ENCODE data around the gene DOCK8. TPM values are rescaled to one million over a fixed set of nuclear protein-coding genes. Genes with fewer than 3 reads are reported as not detected.
A peak's percentile ranks its signal among the peaks of the same experiment; 100 is the strongest.

DOCK8 gene
- total and polyA plus RNA-seq, 2 experiments from 2014 or later = 0.94 to 1.2 TPM

- TF ChIP-seq ZNF462 (CRISPR knock-in tag; IDR thresholded peaks at IDR 0.05) = no peak
- TF ChIP-seq JUNB (IDR thresholded peaks at IDR 0.05; ENCODE audit: unreplicated experiment) = no peak
- no peak for TF ChIP-seq CREB1 (CRISPR knock-in tag; IDR thresholded peaks at IDR 0.05; ENCODE audit: low read depth)
- TF ChIP-seq CTCF (conservative IDR thresholded peaks at IDR 0.05; ENCODE audit: low read depth in 2 of 2) = no peak
Measured at GRCh38 chr9:289121-289520, 74.5 kb downstream of the DOCK8 start (continued).

GRCh38 chr9:292915-293314, 78.2 kb downstream of the DOCK8 start:
- no peak; the same call in 1 of the 3 replicates for ATAC-seq
- Mint-ChIP-seq H3K4me1 (no peaks in the 10 kb centered on the region), H3K27me3 (ENCODE audit: insufficient read depth, low read depth, poor library complexity) (peaks cover 3% of the 10 kb centered on the region), H3K4me3 (no peak overlapping the region), H3K9me3 (no peaks in the 10 kb centered on the region), H3K27ac (no peak overlapping the region), H3K36me3 (ENCODE audit: low read depth) (no peaks in the 10 kb centered on the region)
- Histone ChIP-seq H3K4me3 (no peak overlapping the region), H2AFZ (no peak overlapping the region), H4K20me1 (replicated peaks; ENCODE audit: insufficient read depth) (no peaks in the 10 kb centered on the region), H3F3A (replicated peaks; ENCODE audit: low read depth) (no peaks in the 10 kb centered on the region), H3K4me2 (no peak overlapping the region), H3K79me2 (replicated peaks; ENCODE audit: insufficient read depth) (no peaks in the 10 kb centered on the region), H3K27me3 (ENCODE audit: insufficient read depth) (no peaks in the 10 kb centered on the region), H3K4me1 (ENCODE audit: insufficient read depth) (no peaks in the 10 kb centered on the region), H3K27ac (ENCODE audit: low read depth) (no peak overlapping the region), H3K36me3 (ENCODE audit: insufficient read depth) (no peaks in the 10 kb centered on the region), H3K9me2 (ENCODE audit: insufficient read depth) (no peaks in the 10 kb centered on the region)
- TF ChIP-seq ZNF114 (CRISPR knock-in tag; IDR thresholded peaks at IDR 0.05) (no peak), CTCF (conservative IDR thresholded peaks at IDR 0.05; ENCODE audit: low read depth in 2 of 2) (peak in 1 of 2 experiments; percentile 35; a peak in 3 of 4 replicates)
- DNase-seq (ENCODE audit: low spot score) = peak; percentile 17

Data from GM23338 (cell line).